NCI-H1436 (cell line): Measurements from ENCODE around the gene VRK3.

Experiments
- DNase-seq: peaks from one replicate; lab custom pipeline; 2025; lab: John Stamatoyannopoulos, UW

VRK3 gene

DNA sequence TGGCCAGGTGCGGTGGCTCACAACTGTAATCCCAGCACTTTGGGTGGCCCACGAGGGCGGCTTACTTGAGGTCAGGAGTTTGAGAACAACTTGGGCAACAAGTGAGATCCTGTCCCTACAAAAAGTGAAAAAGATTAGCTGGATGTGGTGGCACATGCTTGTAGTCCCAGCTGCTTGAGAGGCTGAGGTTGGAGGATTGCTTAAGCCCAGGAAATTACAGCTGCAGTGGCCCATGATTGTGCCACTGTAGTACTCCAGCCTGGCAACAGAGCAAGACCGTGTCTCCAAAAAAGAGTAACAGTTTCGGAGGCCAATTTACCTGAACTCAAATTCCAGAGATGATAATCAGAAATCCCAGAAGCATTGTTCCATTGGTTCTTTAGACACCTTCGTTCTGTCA, 5.1 kb upstream of the VRK3 start:
- DNase-seq: no peak

GRCh38 chr19:50026550-50026906, 1.4 kb upstream of the VRK3 start:
- DNase-seq: no peak

- peak; percentile 99 for DNase-seq
These were observed 800 bp upstream of the VRK3 start, which contains the start of gene ZNF473 for GRCh38 chr19:50025794-50026549. Gene ZNF473 (plus strand): TSS chr19:50026005. CDS start chr19:50031083, 5,078 bp downstream.

DNA sequence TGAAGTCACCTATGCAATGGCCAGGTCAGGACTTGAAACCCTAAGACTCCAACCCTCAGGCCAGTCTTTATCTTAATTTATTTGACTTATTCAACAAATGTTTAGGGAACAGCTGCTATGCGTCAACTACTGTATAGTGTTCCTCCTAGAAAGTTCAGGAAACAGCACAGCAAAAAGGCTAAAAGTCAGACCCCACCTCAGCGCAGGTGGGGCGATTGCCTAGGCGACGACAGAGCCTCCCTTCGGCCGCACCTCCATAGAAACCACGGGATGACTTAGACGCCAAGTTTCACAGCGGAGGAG, 502 bp downstream of the VRK3 start:
- no peak for DNase-seq

DNA sequence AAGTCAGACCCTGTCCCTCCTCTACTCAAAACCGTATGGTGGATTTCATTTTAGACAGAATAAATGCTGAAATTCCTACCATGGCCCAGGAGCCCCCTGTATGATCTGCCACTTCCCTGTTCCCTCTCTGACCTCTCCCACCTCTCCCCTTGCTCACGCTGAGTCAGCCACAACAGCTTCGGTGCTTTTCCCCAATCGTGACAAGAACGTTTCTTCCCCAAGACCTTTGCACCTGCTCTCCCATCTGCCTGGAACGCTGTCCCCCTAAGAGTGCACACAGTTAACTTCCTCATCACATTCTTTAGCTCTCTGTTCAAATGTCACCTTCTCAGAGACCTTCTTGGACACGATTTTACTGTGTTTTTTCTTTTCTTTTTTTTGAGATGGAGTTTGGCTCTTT, 2.3 kb downstream of the VRK3 start:
- no peak for DNase-seq

- DNase-seq: no peak
These were observed 4.7 kb downstream of the VRK3 start for GRCh38 chr19:50020481-50020880.

DNA sequence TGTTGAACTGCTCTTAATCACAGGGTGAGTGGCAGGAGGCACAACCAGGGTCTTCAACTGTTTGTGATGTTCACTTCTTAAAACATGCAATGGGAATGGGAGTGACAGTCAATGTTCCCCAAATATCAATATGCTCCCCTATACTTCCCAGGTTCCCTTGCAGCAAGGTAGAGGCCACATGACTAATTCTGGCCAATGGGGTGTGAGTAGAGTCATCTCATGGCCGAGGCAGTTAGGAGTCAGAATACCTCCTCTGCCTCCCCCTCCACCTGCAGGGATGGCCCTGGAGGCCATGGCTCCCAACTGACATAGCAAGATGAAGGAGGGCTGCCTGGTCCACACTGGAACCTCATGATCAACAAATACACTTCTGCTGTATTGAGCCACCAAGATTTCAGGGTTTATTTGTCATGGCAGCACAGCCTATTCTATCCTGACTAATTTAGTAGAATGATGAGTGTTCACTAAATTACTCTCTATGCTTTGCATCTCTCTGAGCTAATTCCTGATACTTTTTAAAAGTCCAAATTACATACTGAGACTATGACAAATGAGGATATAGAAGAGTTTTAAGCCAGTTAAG, 8.9 kb downstream of the VRK3 start:
- no peak for DNase-seq

GRCh38 chr19:50008532-50008931, 16.6 kb downstream of the VRK3 start:
- DNase-seq: no peak

- no peak for DNase-seq
These were observed 17.2 kb downstream of the VRK3 start for GRCh38 chr19:50007947-50008346.

- no peak for DNase-seq
These were observed 18.0 kb downstream of the VRK3 start for GRCh38 chr19:50007170-50007569.

DNA sequence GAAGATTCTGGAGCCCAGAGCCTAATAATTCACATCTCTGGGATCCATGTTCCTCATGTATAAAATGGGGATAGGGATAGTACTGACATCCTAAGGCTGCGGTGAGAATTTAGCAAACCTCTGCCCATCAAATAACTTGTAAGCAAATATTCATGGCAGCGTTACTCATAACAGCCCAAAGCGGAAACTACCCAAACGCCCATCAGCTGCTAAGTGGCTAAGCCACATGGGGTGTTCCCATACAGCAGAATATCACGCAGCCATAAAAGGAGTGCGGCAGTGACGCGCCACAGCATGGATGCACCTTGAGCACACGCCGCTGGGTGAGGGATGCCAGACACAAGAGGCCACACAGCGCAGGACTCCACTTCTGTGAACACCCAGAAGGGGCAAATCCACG, 19.7 kb downstream of the VRK3 start:
- DNase-seq: no peak

GRCh38 chr19:50003810-50004419, 21.3 kb downstream of the VRK3 start:
- no peak for DNase-seq

GRCh38 chr19:50003254-50003788, 21.9 kb downstream of the VRK3 start:
- DNase-seq: no peak

DNA sequence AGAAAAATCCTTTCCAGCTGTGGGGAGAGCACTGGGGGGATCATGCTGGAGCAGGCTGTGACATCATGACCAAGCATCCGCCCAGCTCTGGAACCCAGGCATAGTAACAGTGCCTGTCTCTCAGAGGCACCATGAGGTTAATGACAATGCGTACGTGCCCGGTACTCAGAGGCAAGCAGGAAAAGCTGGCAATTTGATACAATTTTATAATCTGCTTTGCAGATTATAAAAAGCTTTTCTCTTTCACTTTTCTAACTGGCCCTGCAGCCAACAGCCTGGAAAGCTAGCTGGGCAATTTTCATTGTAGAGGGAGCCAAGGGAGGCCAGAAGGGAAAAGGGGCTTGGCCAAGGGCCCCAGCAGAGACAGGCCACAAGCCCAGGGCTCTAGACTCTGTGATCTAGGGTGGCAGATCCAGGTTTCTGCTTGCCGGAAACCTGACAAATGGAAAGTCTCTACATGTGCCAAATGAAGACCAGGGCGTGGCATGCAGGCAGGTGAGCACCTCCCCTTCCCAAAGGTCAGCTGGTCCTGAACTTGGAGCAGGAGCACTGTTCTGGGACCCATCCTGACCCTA, 22.7 kb downstream of the VRK3 start:
- DNase-seq: no peak

- no peak for DNase-seq
These were observed 23.4 kb downstream of the VRK3 start for GRCh38 chr19:50001775-50002174.

DNA sequence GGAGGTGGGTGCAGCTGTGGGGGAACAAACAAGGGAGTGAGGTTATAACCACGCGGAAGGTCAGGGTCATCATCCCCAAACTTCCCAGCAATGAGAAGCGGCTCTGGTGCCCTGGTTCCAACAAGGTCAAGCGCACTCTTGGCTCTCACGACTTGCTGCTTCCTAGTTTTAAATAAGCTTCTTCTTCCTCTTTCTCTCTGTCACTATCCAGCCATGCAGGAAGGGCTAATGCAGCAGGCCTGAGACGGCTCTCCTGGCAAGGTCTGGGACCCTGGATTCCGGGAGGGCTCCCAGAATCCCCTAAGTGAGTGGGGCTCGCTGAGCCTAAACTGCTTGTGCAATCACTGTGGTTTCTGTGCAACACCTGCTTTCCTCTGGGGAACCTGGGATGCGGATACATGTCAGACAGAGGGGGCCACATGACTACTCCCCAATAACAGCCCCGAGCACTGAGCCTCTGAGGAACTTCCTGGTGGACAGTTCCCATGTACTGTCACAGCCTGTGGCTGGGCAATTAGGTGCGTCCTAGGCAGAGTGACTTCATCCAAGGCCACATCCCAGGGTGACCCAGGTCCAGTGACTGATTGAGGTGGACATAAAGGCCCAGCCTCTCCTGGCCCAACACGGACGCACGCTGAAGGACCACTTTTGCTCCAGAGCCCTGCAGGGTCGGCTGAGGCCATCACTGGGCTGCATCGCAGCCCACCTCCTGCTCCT, 24.2 kb downstream of the VRK3 start:
- no peak for DNase-seq

DNA sequence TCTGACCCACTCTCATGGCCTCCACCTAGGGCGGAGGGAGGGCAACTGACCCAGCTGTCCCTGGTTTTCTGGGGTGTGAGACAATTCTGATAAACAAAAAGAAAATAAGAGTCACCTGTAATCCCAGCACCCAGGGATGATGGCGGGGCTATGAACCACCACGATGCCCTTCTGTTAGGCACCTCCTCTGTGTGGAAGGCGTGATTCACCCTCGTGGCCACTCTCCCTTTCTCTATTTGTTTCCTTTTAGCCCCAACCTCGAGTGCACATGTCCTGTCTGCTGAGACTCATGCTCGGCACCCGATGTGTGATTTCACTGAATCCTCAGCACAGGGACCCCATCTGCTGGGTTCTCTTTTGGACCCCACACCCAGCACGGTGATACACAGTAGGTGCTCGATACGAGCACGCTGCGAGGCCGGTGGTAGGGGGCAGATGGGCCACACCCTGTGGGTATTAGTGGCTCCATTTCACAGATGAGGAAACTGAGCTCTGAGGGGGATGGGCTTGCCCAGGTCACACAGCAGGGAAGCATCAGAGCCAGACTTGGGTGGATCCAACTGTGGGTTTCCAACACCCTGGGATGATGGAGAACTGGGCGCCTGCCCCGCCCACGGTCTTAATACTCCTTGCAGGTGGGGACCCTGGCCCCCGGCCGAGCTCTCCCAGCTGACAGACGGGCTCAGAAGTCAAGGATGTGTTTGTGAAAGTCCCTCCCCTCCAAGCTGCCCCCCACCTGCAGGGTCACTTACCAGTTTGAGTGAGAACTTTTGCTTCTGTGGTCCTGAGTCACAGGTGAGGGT, 24.9 kb downstream of the VRK3 start:
- DNase-seq: no peak

DNA sequence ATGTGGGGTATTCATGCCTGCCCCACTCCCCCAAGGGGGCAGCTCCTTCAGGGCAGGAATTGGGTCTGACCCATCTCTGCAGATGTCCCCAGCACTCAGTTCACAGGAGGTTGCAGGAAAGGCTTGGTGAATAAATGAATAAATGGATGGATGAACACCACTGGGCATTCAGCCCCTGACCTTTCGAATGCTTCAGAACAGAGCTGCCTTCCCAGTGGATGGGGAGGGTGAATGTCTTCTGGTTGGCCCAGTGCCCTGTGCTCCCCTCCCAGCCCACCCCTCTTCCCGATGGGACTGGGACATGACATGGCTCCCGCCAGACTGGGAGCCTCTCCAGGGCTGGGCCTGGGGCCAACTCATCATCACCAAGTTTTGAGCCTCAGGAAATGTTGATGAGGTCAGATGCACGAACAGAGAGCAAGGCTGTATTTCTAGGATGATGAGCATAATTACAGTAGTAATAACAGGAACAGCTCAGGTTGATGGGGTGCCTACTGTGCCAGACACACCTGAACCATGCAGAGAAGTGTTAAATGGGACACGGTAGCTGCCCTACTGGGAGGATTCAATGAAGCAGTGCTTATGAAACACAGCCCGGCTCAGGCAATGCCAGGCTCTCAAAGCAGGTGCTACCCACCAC, 25.7 kb downstream of the VRK3 start:
- no peak for DNase-seq

DNA sequence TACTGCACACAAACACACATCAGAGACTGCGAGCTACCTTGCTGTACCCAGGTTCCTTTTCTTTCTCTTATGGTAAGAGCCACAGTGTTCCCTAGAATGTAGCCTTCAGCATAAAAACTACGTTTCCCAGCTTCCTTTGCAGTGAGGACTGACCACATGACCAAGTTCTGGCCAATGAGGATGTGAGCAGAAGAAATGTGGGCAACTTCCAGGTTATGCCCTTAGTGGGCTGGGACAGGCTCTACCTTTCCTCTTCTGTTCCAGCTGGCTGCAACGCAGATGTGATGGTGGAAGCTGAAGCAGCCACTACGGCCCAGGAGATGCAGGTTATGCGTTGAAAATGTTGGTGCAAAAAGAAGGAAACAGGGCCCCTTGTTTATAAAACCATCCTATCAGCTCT, 27.5 kb downstream of the VRK3 start:
- DNase-seq: peak; percentile 12

DNA sequence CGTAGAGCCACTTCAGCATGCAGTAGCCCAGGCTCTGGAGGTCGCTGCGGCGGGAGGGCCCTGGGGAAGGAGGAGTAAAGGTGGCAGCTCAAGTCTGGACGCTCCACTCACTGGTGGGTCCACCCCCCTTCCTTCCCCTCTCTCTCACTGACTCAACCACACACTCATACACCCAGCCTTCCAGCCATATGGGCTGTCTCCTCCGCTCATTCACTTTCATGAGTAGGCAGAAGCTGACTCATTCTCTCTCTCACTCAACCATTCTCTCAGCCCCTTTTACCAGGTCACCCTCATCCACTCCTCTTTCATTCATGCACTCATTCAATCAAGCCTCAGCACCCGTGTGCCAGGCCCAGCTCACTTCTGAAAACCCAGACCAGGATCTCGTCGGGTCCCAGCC, 36.7 kb downstream of the VRK3 start:
- DNase-seq: no peak

DNA sequence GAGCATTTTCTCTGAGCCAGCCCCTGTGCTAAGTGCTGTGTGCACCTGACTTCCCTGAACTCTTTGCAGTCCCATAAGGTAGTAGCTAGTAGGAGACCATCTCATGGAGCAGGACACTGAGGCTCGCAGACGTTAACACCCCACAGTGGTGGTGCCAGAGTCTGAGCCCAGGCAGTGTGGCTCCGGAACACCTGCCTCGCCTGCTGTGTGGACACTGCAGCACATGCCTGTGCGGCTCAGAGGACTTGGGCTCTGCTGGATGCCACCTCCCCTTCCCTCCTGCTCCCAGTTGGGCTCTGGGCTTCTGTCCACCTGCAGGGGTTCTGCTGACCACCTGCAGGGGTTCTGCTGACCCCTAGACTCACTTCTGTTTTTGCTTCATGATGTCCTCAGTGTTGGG, 37.2 kb downstream of the VRK3 start:
- no peak for DNase-seq
